Glomerular endothelial cell (primary cell): ENCODE measurements around the gene SLAMF7. TPM values are rescaled to one million over a fixed set of nuclear protein-coding genes. Genes with fewer than 3 reads are reported as not detected.

ENCODE experiments used
- DNase-seq: peaks from one replicate; pipeline ENCODE4 v3.0.0-alpha.2; 2011; ENCODE audit warnings: low read depth, low spot score; ENCODE audit errors: extremely low read depth
- total RNA-seq: library from RNA; depleted of rRNA; stranded (reverse); fragments of >200 nt; gene quantifications from 2 replicates; pipeline ENCODE4 v1.2.3, GENCODE V29; 2015

Gene SLAMF7
- total RNA-seq, 1 donor from 2014 or later = not detected

GRCh38 chr1:160744199-160744851 is 5.3 kb downstream of the SLAMF7 start:
- no peak for DNase-seq

- DNase-seq = no peak
Measured at GRCh38 chr1:160744852-160745520, 5.9 kb downstream of the SLAMF7 start.

- no peak for DNase-seq
Measured at GRCh38 chr1:160745551-160745950, 6.5 kb downstream of the SLAMF7 start.

GRCh38 chr1:160746836-160747500 is 7.9 kb downstream of the SLAMF7 start:
- no peak for DNase-seq

- no peak for DNase-seq
Measured at GRCh38 chr1:160747717-160748116, 8.7 kb downstream of the SLAMF7 start.

- DNase-seq = no peak
Measured at GRCh38 chr1:160748181-160748877, 9.3 kb downstream of the SLAMF7 start.

- DNase-seq = no peak
Measured at GRCh38 chr1:160748878-160749269, 9.8 kb downstream of the SLAMF7 start.

- no peak for DNase-seq
Measured at GRCh38 chr1:160750608-160751007, 11.6 kb downstream of the SLAMF7 start.

- DNase-seq = no peak
Measured at GRCh38 chr1:160752406-160752805, 13.4 kb downstream of the SLAMF7 start.

GRCh38 chr1:160752924-160753323 is 13.9 kb downstream of the SLAMF7 start:
- no peak for DNase-seq

GRCh38 chr1:160753594-160753993 is 14.5 kb downstream of the SLAMF7 start:
- no peak for DNase-seq

GRCh38 chr1:160755461-160755860 is 16.4 kb downstream of the SLAMF7 start:
- DNase-seq = no peak

GRCh38 chr1:160755911-160756848 is 17.1 kb downstream of the SLAMF7 start:
- no peak for DNase-seq

- no peak for DNase-seq
Measured at GRCh38 chr1:160756849-160757201, 17.8 kb downstream of the SLAMF7 start.

- no peak for DNase-seq
Measured at GRCh38 chr1:160758521-160758920, 19.5 kb downstream of the SLAMF7 start.

GRCh38 chr1:160759740-160760139 is 20.7 kb downstream of the SLAMF7 start:
- DNase-seq = no peak

- DNase-seq = no peak
Measured at GRCh38 chr1:160761046-160761445, 22.0 kb downstream of the SLAMF7 start.

GRCh38 chr1:160761886-160762285 is 22.8 kb downstream of the SLAMF7 start:
- DNase-seq = no peak

- DNase-seq = no peak
Measured at GRCh38 chr1:160763993-160764392, 24.9 kb downstream of the SLAMF7 start.
